GM12872 (cell line): ENCODE results near the gene TBC1D14.

Experiments used
- CTCF ChIP-seq: IDR thresholded peaks from 3 replicates; pipeline ENCODE4 v1.5.1; 2011; ENCODE audit warnings: low read depth, mild to moderate bottlenecking, low read length, moderate library complexity; ENCODE audit not compliant: insufficient read depth

Gene TBC1D14

GRCh38 chr4:7016086-7016485 is 106.5 kb downstream of the TBC1D14 start:
- TF ChIP-seq CTCF, result no peak

- TF ChIP-seq CTCF, result no peak
Observed at GRCh38 chr4:7016512-7016911, 106.9 kb downstream of the TBC1D14 start.

- no peak for TF ChIP-seq CTCF
Observed at GRCh38 chr4:7017446-7018048, 107.9 kb downstream of the TBC1D14 start.

GRCh38 chr4:7018281-7018680 is 108.7 kb downstream of the TBC1D14 start:
- TF ChIP-seq CTCF, result no peak

GRCh38 chr4:7019367-7019766 is 109.7 kb downstream of the TBC1D14 start:
- TF ChIP-seq CTCF, result no peak

- no peak for TF ChIP-seq CTCF
Observed at GRCh38 chr4:7020290-7020689, 110.7 kb downstream of the TBC1D14 start.

- TF ChIP-seq CTCF, result no peak
Observed at GRCh38 chr4:7020856-7021255, 111.2 kb downstream of the TBC1D14 start.
